NT2/D1 (cell line): Measurements from ENCODE around the gene IBTK.

Experiments used
- SUZ12 ChIP-seq: IDR thresholded peaks from 2 replicates; pipeline ENCODE4 v1.6.1; 2011; ENCODE audit not compliant: insufficient read length, insufficient read depth; ENCODE audit errors: extremely low read depth
- ZNF274 ChIP-seq: IDR thresholded peaks from 2 replicates; pipeline ENCODE4 v1.6.1; 2011; ENCODE audit warnings: mild to moderate bottlenecking, low read depth, low read length

DNA sequence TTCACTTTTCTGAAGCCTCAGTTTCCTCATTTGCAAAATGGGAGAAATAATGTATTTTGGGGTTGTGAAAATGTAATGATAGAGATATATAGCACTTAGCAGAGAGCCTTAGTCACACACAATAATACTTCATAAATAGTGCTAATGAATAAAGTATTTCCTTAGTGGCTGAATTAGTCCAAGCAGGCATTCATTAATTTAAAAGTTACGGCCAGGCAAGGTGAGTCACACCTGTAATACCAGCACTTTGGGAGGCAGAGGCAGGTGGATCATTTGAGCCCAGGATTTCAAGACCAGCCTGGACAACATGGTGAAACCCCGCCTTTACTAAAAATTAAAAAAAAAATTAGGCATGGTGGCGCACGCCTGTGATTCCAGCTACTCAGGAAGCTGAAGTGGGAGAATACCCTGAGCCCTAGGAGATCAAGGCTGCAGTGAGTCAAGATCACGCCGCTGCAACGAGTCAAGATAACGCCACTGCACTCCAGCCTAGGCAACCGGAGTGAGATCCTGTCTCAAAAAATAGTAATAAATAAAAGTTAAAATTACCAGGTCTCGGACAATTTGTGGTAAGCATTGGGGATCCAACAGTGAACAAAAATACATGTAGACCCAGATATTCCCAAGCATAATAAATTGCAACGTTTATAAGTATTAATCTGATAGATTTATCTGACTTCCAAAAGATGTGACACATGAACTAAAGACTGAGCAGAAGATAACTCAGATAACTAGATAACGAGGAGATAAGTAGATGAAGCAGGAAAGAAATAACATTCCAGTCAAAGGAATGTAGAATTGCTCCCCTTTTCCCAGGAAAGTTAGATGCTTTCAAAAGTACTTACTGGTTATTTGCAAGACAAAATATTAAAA is 2.1 kb upstream of the IBTK start:
- no peak for TF ChIP-seq ZNF274
- no peak for TF ChIP-seq SUZ12
